K562 (cell line): ENCODE results near the gene SLC10A3. TPM values are rescaled to one million over a fixed set of nuclear protein-coding genes. Genes with fewer than 3 reads are reported as not detected.

Experiments used
- ATAC-seq: fragments of 200-7000 bp; cut with Tn5 transposase; 3 replicates; pipeline ENCODE4 v1.9.1; 2020; ENCODE audit warnings: moderate library complexity
- BruUV-seq: library from RNA; stranded (reverse); fragments of 400-500 nt; replicated peaks from 2 replicates; lab custom pipeline; 2021; lab: Mats Ljungman, UMichigan
- CTCF ChIA-PET: fragments of 300-600 bp; formaldehyde crosslinking; extraction: SDS; loops from one replicate; lab custom pipeline; 2021; ENCODE audit warnings: low intra/inter-chr PET ratio; lab: Yijun Ruan, JAX
- POLR2A ChIA-PET: fragments of 300-600, 350-650 bp; sonication (Branson Sonifier 250); formaldehyde crosslinking; extraction: SDS; loops from one replicate; lab custom pipeline; 2021; ENCODE audit warnings: antibody characterized with exemption, inconsistent platforms; lab: Yijun Ruan, JAX
- DNase-seq, 4 experiments: peaks; one replicate each; pipeline versions ENCODE4 v3.0.0 to v3.0.0-alpha.2; 2011 to 2018; ENCODE audit warnings: low spot score in 3 of 4, mixed read lengths in 3 of 4; ENCODE audit errors: extremely low read depth in 1 of 4
- FAIRE-seq: peaks from 2 replicates; lab custom pipeline; 2011; peaks lifted over from hg19 to GRCh38; lab: Jason Lieb, UNC
- H2AFZ ChIP-seq: 2 replicates; pipeline ENCODE4 v1.6.0; 2011; ENCODE audit warnings: low read depth, low read length, control low read depth, inconsistent platforms
- H3K27ac ChIP-seq: fragments of 200-600 bp; 3 replicates; pipeline ENCODE4 v1.8.0; 2011; ENCODE audit warnings: low read depth, mild to moderate bottlenecking, control low read depth, inconsistent platforms, low read length, moderate library complexity, mixed read lengths; ENCODE audit errors: extremely low read depth
- H3K27me3 ChIP-seq, 2 experiments: fragments of 300-600 bp in 1 of 2; 2 replicates in 1 of 2; 3 replicates in 1 of 2; pipeline versions ENCODE4 v1.6.0 to v1.8.0; 2011; ENCODE audit warnings: inconsistent platforms in 2 of 2, low read length in 2 of 2, mild to moderate bottlenecking in 1 of 2, mixed read lengths in 1 of 2, moderate library complexity in 1 of 2; ENCODE audit not compliant: control insufficient read depth in 2 of 2, insufficient read depth in 2 of 2
- H3K36me3 ChIP-seq: fragments of 300-600 bp; 3 replicates; pipeline ENCODE4 v1.8.0; 2011; ENCODE audit warnings: mild to moderate bottlenecking, low read length, inconsistent platforms; ENCODE audit not compliant: control insufficient read depth, insufficient read depth
- H3K4me1 ChIP-seq, 2 experiments: fragments of 200-600 bp in 1 of 2; replicated peaks in 1 of 2; 2 replicates in 1 of 2; 3 replicates in 1 of 2; pipeline versions ENCODE4 v1.5.1 to v1.8.0; 2011; ENCODE audit warnings: inconsistent platforms in 2 of 2, low read length in 2 of 2, mild to moderate bottlenecking in 1 of 2, mixed read lengths in 1 of 2, moderate library complexity in 1 of 2; ENCODE audit not compliant: control insufficient read depth in 2 of 2, insufficient read depth in 2 of 2
- H3K4me2 ChIP-seq: 2 replicates; pipeline ENCODE4 v1.6.1; 2011; ENCODE audit warnings: low read length, control low read depth, inconsistent platforms, mixed read lengths; ENCODE audit not compliant: insufficient read depth
- H3K4me3 ChIP-seq: fragments of 200-600 bp; sonication (generic), shearing (Covaris generic); 2 replicates; pipeline ENCODE4 v1.5.1; 2016; ENCODE audit warnings: control low read depth, inconsistent platforms
- H3K79me2 ChIP-seq: fragments of 200-600 bp; 3 replicates; pipeline ENCODE4 v1.8.0; 2011; ENCODE audit warnings: low read length, inconsistent platforms; ENCODE audit not compliant: control insufficient read depth, insufficient read depth
- H3K9ac ChIP-seq, 2 experiments: 2 replicates each; pipeline versions ENCODE4 v1.6.0 to v1.6.1; 2011; ENCODE audit warnings: low read depth in 2 of 2, low read length in 2 of 2, control low read depth in 1 of 2, inconsistent platforms in 1 of 2, mild to moderate bottlenecking in 1 of 2, mixed read lengths in 1 of 2; ENCODE audit not compliant: insufficient read depth in 1 of 2
- H3K9me1 ChIP-seq: one replicate; pipeline ENCODE4 v1.6.0; 2011; ENCODE audit warnings: inconsistent platforms, mild to moderate bottlenecking, low read length, moderate library complexity; ENCODE audit not compliant: control insufficient read depth, insufficient read depth
- H3K9me3 ChIP-seq: replicated peaks from 2 replicates; pipeline ENCODE4 v1.5.1; 2011; ENCODE audit warnings: low read depth, low read length, inconsistent platforms; ENCODE audit not compliant: control insufficient read depth, insufficient read depth
- H4K20me1 ChIP-seq: replicated peaks from 2 replicates; pipeline ENCODE4 v1.6.1; 2011; ENCODE audit warnings: low read length, inconsistent platforms, mixed read lengths; ENCODE audit not compliant: control insufficient read depth, insufficient read depth
- MAZ ChIP-seq, 2 experiments: fragments of 450-650 bp in 1 of 2; sonication (generic) in 1 of 2; formaldehyde crosslinking; IDR thresholded peaks in 1 of 2; conservative IDR thresholded peaks in 1 of 2; 2 replicates each; pipeline versions ENCODE4 v1.4.0 to v1.5.0; 2020; ENCODE audit warnings: mild to moderate bottlenecking in 1 of 2, missing genetic modification reagents in 1 of 2
- NCOR1 ChIP-seq: fragments of 450-650 bp; IDR thresholded peaks from 2 replicates; pipeline ENCODE4 v1.6.1; 2016; ENCODE audit warnings: mild to moderate bottlenecking, moderate library complexity
- TCFL5 ChIP-seq: fragments of 250-450 bp; sonication (Bioruptor Pico); conservative IDR thresholded peaks from 2 replicates; pipeline ENCODE4 v1.6.1; 2021; ENCODE audit warnings: mild to moderate bottlenecking, moderate library complexity, matching md5 sums
- TEAD1 ChIP-seq, 2 experiments: fragments of 450-650 bp in 1 of 2; sonication (generic) in 1 of 2; formaldehyde crosslinking; IDR thresholded peaks; 2 replicates each; pipeline versions ENCODE4 v1.4.0 to v1.8.0; 2020 to 2022; ENCODE audit warnings: mild to moderate bottlenecking in 2 of 2, missing genetic modification reagents in 1 of 2
- ZNF324 ChIP-seq: fragments of 250-450 bp; sonication (Bioruptor Pico); IDR thresholded peaks from 2 replicates; pipeline ENCODE4 v1.4.0; 2020; ENCODE audit warnings: mild to moderate bottlenecking
- WGBS: fragments of 100-300 bp; shearing (Covaris generic); methylation state at CpG from one replicate; pipeline ENCODE4 v1.1.6; 2016; ENCODE audit warnings: low coverage, mixed read lengths; ENCODE audit not compliant: insufficient coverage; ENCODE audit errors: missing lambda C conversion rate; 5-methylcytosine and 5-hydroxymethylcytosine counted together
- in situ Hi-C: fragments of 300-500 bp; cut with MboI; formaldehyde crosslinking; loops from 4 replicates; pipeline ENCODE4 v1.15.0; 2018; ENCODE audit warnings: inconsistent platforms, mixed read lengths
- intact Hi-C: fragments of 100-400 bp; cut with micrococcal nuclease; formaldehyde crosslinking; loops from 2 replicates; pipeline ENCODE4 v1.14.2; 2022
- polyA plus RNA-seq, 8 experiments: library from polyadenylated mRNA; depleted of rRNA in 4 of 8; stranded (reverse) in 5 of 8; unstranded in 3 of 8; fragments of >200 nt; fragmentation: Nextera tagmentation in 2 of 8; fragmentation: Illumina TruSeq in 1 of 8; extraction: Ambion mirVana in 2 of 8; extraction: Trizol in 1 of 8; gene quantifications; 2 replicates each; pipeline versions ENCODE4 v1.2.1 to v1.2.3, GENCODE V29; 2011 to 2014; ENCODE audit warnings: inconsistent platforms in 1 of 8, missing spikeins in 1 of 8
- total RNA-seq, 7 experiments: library from RNA; depleted of rRNA in 6 of 7; stranded (reverse); fragments of >200 nt in 6 of 7; fragmentation: Illumina TruSeq in 2 of 7; extraction: Trizol in 2 of 7; gene quantifications; 2 replicates each; pipeline versions ENCODE4 v1.2.1 to v1.2.3, GENCODE V29; 2011 to 2021; ENCODE audit warnings: low replicate concordance in 1 of 7
- TF ChIP-seq, protein P1 (sequence below): fragments of 450-650 bp; IDR thresholded peaks from one replicate; pipeline ENCODE4 v1.6.1; 2018; ENCODE audit warnings: mild to moderate bottlenecking, moderate library complexity; ENCODE audit not compliant: partially characterized antibody
- TF ChIP-seq, protein P2 (sequence below): fragments of 200-800 bp; sonication (Bioruptor generic); IDR thresholded peaks from 2 replicates; pipeline ENCODE4 v1.6.1; 2017; ENCODE audit warnings: missing genetic modification characterization, missing compliant biosample characterization

The SLC10A3 gene
- total and polyA plus RNA-seq, 9 of the 15 experiments (the other 6 are each of a cell fraction or from before 2014, with no cell fraction given) = 5.2 to 30.6 (median 16.7) TPM

DNA sequence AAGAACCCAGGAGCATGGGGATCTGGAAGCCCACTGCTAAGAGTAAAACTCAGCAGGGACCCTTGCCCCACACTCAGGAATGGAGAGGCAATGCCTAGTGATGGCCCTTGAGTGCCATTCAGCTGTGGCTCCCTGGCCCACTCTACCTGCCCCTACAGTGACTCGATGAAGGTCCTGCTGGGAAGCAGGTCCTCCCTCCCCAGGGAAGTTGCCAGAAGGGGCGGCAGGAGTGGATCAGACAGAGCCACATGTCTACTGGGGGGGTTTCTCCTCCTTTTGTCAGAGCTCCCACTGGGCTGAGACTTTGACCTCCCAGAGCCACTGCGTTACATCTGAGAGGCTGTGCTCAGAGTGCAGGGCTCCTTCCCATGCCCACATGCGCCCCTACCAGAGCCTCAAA lies 1.2 kb downstream of the SLC10A3 start:
- Histone ChIP-seq H4K20me1 (peaks cover 7% of the 10 kb centered on the region; the same call in 1 of the 2 replicates), H3K27me3 (no peaks in the 10 kb centered on the region), H3K9me1 (no peaks in the 10 kb centered on the region), H3K79me2 (peaks cover 60% of the 10 kb centered on the region), H3K4me1 (peaks cover 35 to 77% of the 10 kb centered on the region in 2 experiments), H3K36me3 (peaks cover 39% of the 10 kb centered on the region), H3K9me3 (no peaks in the 10 kb centered on the region), H2AFZ (no peak overlapping the region), H3K9ac (peak overlapping the region; percentile 85 to 96; a peak in 3 of 4 replicates), H3K4me3 (peak overlapping the region; percentile 72; the same call in 1 of the 2 replicates), H3K27ac (peak overlapping the region; percentile 87), H3K4me2 (peak overlapping the region; percentile 93)
- 62% methylated on average over 4 of the region's 4 CpGs for WGBS
- BruUV-seq = no TSS peak
- intact Hi-C loops (loop anchor here (5.0 kb wide), 1 partner anchor 92 kb away; the partner anchor contains the start of gene RPL10), in situ Hi-C loops (no loop called here)
- no peak for FAIRE-seq
- TF ChIP-seq, protein P1, sequence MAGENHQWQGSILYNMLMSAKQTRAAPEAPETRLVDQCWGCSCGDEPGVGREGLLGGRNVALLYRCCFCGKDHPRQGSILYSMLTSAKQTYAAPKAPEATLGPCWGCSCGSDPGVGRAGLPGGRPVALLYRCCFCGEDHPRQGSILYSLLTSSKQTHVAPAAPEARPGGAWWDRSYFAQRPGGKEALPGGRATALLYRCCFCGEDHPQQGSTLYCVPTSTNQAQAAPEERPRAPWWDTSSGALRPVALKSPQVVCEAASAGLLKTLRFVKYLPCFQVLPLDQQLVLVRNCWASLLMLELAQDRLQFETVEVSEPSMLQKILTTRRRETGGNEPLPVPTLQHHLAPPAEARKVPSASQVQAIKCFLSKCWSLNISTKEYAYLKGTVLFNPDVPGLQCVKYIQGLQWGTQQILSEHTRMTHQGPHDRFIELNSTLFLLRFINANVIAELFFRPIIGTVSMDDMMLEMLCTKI = no peak
- TF ChIP-seq NCOR1 = no peak
- no peak for TF ChIP-seq TEAD1 (CRISPR knock-in tag; IDR thresholded peaks at IDR 0.05)
- no peak for TF ChIP-seq MAZ (CRISPR knock-in tag; conservative IDR thresholded peaks at IDR 0.05 in 1 of 2, IDR thresholded peaks at IDR 0.05 in 1 of 2)
- TF ChIP-seq TCFL5 (CRISPR knock-in tag) = no peak
- TF ChIP-seq, protein P2, sequence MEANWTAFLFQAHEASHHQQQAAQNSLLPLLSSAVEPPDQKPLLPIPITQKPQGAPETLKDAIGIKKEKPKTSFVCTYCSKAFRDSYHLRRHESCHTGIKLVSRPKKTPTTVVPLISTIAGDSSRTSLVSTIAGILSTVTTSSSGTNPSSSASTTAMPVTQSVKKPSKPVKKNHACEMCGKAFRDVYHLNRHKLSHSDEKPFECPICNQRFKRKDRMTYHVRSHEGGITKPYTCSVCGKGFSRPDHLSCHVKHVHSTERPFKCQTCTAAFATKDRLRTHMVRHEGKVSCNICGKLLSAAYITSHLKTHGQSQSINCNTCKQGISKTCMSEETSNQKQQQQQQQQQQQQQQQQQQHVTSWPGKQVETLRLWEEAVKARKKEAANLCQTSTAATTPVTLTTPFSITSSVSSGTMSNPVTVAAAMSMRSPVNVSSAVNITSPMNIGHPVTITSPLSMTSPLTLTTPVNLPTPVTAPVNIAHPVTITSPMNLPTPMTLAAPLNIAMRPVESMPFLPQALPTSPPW (CRISPR knock-in tag) = no peak
- TF ChIP-seq ZNF324 (CRISPR knock-in tag) = no peak
- no peak for DNase-seq
- ATAC-seq = no peak
- ChIA-PET CTCF (no interaction called here), POLR2A (interaction anchor here (0.7 to 1.5 kb wide), 3 partner anchors 8 to 51 kb away, joined by 3 to 5 read pairs (median 4); no protein-coding TSS in a partner anchor)
